HG02759 (cell line): ENCODE measurements around the gene ZDHHC24.
"Not testable (repeated sequence)": the region's sequence is repeated elsewhere in the genome, so short reads cannot be mapped to it uniquely, and the experiment has no call there.

Experiments used
- ATAC-seq: cut with Tn5 transposase; IDR thresholded peaks from one replicate; pipeline ENCODE4 v1.9.1; 2021; ENCODE audit warnings: mild to moderate bottlenecking, moderate library complexity; ENCODE audit not compliant: unreplicated experiment

Gene ZDHHC24, protein sequence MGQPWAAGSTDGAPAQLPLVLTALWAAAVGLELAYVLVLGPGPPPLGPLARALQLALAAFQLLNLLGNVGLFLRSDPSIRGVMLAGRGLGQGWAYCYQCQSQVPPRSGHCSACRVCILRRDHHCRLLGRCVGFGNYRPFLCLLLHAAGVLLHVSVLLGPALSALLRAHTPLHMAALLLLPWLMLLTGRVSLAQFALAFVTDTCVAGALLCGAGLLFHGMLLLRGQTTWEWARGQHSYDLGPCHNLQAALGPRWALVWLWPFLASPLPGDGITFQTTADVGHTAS

GRCh38 chr11:66545701-66546367, at the start of gene ZDHHC24:
Gene ZDHHC24, minus strand, starts transcription at chr11:66546048. Its CDS starts 45 bp downstream, at chr11:66546003.
- peak; percentile 85 for ATAC-seq

DNA sequence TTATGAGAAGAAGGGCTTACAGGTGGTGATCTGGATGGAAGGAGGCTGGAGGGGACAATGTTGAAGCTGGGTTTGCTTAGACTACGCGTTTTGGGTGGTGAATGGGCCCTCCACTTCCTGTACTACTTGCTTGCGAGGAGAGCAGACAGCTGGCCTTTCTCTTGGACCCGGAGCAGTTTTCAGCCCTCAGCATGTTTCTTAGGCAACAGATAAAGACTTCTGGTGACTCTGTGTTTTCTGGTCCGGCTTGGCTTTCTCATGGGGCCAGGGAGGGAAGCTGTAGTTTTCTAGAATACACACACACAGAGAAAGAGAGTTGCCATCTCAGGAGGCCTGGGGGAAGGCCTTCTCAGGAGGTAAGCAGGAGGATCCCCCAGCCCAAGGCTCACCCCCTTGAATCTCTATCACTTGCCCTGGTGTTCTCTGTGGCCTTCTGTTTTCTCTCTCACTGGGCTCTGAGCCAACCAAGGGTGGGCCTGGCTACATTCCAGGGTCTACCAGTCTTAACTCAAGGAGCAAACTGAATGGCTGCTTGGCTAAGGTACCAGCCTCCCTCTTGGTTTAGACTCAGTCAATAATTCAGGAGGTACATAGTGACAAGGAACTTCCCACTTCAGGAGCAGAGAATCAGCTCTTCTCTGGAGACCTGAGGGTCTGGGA, 49.5 kb upstream of the ZDHHC24 start:
- ATAC-seq: no peak

DNA sequence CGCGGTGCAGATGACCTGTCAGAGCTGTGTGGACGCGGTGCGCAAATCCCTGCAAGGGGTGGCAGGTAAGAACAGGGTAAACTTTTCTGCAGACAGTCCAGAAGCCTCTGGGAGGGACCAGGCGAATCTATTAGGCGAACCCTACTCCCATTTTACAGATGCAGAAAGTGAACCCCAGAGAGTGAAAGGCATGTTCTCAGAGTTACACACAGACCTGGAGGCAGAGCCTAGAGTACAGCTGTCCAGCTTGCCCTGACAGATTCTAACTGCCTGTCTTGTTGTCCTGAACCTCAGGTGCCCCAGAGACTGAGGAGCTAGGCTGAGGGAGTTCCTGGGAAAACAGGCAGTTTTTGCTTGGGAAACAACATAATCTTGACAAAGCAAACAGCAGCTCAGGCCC, 47.8 kb upstream of the ZDHHC24 start:
- no peak for ATAC-seq

DNA sequence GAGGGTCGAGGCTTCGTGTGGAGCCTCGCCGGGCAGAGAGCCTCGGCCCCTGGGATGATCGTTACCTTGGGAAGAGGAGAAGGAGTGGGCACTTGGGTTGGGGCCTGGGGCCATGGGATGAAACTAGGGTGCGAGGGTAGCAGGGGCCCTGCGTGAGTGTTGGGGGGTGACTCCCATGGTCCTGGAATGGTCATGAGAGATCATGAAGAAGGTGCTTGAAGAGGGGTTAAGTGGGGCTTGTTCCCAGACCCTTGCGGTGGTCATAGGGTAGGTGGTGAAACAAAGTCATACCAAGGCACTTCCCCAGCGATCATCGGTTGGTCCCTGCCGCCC, 47.4 kb upstream of the ZDHHC24 start:
- no peak for ATAC-seq

DNA sequence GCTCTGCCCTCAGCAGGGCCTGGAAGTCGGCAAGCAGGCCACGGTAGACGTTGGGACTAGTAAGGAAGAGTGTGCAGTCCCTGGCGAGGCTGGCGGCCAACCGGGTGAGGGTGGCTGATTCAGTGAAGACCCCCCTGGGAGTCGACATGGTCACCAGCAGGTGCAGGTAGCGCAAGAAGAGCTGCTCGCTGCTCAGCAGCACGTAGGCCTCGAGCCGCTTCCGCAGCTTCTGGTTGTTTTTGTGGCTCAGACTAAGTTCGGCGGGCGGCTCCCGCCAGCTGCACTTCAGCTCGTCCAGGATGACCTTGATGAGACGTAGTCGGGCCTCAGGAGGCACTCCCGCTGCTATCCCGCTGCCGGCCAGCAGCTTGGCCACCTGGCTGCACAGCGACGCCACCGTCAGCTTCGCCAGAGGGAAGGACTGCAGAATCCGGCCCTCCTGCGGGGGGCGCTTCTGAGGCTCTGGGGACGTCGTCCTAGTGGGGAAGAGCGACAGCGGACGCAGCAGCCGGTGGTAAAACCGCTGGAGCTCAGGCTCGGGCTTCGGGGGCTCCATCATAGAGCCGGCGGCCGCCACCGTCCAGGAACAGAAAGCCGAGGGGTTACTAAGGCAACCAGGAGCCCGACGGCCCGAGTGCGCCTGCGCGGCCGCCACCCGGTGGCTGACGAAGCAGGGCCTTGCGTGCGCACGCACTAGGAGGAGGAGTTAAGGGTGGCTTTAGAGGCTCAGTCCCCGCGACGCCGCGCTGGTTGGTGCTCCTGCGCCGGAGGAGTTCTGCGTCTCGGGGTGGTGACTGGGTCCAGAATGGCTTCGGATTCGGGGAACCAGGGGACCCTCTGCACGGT, 46.8 kb upstream of the ZDHHC24 start, which contains the start of the genes CCDC87 and CCS:
TSS of gene CCDC87 (minus strand) at position 607 of the 846 bp plus-strand sequence. CDS start at position 559, 48 bp downstream.
TSS of gene CCS (plus strand) at position 729 of the 846 bp plus-strand sequence. CDS start at position 806, 77 bp downstream.
- ATAC-seq: peak; percentile 92

DNA sequence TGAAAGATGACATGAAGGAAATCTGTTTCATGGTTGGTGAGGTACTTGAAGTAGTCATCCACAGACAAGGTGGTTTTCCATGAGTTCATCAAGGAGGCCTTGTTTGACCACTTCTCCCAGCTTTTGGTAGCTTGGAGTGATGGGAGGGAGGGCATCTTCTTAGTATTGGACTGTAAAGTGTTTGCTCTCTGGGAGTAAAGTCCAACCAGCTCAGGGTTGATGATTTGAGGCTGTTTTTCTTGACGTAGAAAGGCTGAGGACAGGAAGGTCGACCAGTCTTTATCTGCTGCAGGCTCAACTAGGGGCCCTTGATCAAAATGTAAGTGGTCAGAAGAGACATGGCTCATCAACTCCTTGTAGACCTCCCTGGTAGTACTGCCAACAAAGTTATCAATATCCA, 45.3 kb upstream of the ZDHHC24 start:
- ATAC-seq: no peak

- no peak for ATAC-seq
Observed at GRCh38 chr11:66589996-66590675, 44.3 kb upstream of the ZDHHC24 start.

DNA sequence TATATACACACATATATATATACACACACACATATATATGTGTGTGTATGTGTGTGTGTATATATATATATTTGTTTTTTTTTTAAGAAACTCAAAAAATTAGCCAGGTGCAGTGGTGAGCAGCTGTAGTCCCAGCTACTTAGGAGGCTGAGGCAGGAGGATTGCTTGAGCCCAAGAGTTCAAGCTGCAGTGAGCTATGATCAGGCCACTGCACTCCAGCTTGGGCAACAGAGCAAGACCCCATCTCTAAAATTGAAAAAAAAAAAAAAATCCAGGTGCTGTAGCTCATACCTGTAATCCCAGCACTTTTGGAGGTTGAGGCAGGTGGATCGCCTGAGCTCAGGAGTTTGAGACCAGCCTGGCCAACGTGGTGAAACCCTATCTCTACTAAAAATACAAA, 43.5 kb upstream of the ZDHHC24 start:
- ATAC-seq: not testable (repeated sequence)

- no peak for ATAC-seq
Observed at GRCh38 chr11:66586136-66586535, 40.3 kb upstream of the ZDHHC24 start.

DNA sequence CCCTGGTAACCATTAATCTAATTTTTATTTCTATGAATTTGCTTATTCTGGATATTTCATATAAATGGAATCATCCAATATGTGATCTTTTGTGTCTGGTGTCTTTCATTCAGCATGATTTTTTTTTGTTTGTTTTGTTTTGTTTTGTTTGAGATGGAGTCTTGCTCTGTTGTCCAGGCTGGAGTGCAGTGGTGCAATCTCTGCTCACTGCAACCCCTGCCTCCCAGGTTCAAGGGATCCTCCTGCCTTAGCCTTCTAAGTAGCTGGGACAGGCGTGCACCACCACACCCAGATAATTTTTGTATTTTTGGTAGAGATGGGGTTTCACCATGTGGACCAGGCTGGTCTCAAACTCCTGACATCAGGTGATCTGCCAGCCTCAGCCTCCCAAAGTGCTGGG, 39.6 kb upstream of the ZDHHC24 start:
- not testable (repeated sequence) for ATAC-seq

GRCh38 chr11:66582565-66583147, 36.8 kb upstream of the ZDHHC24 start:
- ATAC-seq: not testable (repeated sequence)

DNA sequence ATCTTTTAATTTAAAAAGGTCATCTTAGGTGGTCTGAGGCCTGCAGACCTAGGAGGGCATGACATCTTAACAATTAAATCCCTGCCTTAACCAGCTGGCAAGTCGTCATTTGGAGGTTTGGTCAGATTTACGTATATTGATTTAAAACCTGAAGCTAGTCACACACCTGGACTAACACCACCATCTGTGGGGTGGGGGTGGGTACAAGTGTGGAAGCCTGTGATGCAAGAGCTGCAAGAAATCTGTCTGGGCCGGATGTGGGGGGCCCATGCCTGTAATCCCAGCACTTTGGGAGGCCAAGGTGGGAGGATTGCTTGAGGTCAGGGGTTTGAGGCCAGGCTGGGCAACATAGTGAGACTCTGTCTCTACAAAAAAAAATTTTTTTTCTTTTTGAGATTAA, 35.4 kb upstream of the ZDHHC24 start:
- no peak for ATAC-seq

DNA sequence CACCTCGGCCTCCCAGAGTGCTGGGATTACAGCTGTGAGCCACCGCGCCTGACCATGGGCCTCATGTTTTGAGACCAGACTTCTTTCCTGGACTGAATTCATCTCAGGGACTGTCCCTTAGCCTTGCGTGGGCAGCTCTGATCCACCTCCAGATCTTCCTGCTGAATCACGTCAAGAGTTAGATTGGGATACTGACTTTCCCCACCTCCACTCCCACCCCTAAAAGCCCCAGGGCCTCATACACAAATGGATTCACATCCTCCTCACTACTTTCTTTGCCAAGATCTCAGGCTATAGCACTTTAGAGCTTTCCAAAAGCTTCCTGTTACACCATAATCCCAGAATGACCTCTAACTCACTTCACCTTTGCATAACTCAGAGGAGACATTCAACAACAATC, 35.0 kb upstream of the ZDHHC24 start:
- ATAC-seq: no peak

GRCh38 chr11:66579017-66579606, 33.3 kb upstream of the ZDHHC24 start:
- ATAC-seq: no peak

- no peak for ATAC-seq
Observed at GRCh38 chr11:66570850-66571180, 25.0 kb upstream of the ZDHHC24 start.

- ATAC-seq: no peak
Observed at GRCh38 chr11:66570079-66570849, 24.4 kb upstream of the ZDHHC24 start.

GRCh38 chr11:66569076-66569475, 23.2 kb upstream of the ZDHHC24 start:
- no peak for ATAC-seq

DNA sequence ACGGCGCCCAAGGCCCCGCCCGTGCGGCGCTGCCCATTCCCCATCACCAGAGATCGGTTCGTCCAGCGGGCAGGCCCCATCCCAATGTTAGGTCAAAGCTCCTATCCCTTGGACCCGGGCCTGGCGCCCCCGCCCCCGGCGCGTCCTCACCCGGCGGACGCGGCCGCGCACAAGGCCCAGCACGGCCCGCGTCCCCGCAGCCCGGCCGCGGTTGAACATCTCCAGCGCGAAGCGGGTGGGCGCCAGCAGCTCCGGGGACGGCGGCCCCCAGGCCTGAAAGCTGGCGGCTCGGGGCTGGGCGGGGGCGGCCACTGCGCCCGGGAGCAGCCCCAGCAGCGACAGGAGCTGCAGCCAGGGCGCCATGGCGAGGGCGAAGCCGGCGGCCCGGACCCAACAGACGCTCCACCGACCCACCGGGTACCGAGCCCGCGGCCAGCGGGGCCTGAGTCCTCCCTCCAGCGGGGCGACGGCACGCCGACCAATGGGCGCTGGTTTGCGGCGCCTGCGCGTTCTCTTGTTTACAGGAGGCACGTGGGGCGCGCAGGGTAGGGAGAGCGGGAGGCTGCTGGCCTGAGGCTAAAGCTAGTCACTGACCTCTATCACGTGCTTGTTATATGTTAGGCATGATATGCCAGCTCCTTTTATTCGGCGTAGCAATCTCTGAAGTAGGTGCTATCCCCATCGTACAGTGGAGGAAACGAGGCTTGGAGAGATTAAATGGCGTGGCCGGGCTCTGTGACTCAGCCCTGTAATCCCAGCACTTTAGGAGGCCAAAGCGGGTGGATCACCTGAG, 22.5 kb upstream of the ZDHHC24 start, which contains the start of gene CTSF:
TSS of gene CTSF (minus strand) at position 483 of the 793 bp plus-strand sequence. CDS start at position 363, 120 bp downstream.
- ATAC-seq: no peak
